ENCODE results near the gene THBS4. TPM values are rescaled to one million over a fixed set of nuclear protein-coding genes. Genes with fewer than 3 reads are reported as not detected.
A peak's percentile ranks its signal among the peaks of the same experiment; 100 is the strongest.
"Not testable (repeated sequence)": the region's sequence is repeated elsewhere in the genome, so short reads cannot be mapped to it uniquely, and the experiment has no call there.

Gene THBS4
- polyA plus RNA-seq, 1 donor = 3.3 TPM

- no peak for DNase-seq
- no CpG with 5 or more reads among the region's 10 CpGs for WGBS (ENCODE audit: insufficient coverage, low lambda C conversion rate)
- Histone ChIP-seq H3K4me1 (ENCODE audit: control insufficient read depth, insufficient read depth, low read length) (no peaks in the 10 kb centered on the region), H3K9me3 (ENCODE audit: control insufficient read depth, low read depth, low read length) (no peaks in the 10 kb centered on the region), H3K4me3 (ENCODE audit: low read length) (no peak overlapping the region), H3K27ac (ENCODE audit: low read length) (no peak overlapping the region), H3K27me3 (ENCODE audit: control insufficient read depth, insufficient read depth, low read length) (no peaks in the 10 kb centered on the region), H3K36me3 (ENCODE audit: control insufficient read depth, insufficient read depth, low read length) (no peaks in the 10 kb centered on the region)
Observed at GRCh38 chr5:80076131-80077050, 41.2 kb downstream of the THBS4 start.

GRCh38 chr5:80077051-80077714 is 42.0 kb downstream of the THBS4 start:
- no peaks in the 10 kb centered on the region for H3K9me3 ChIP-seq (ENCODE audit: control insufficient read depth, low read depth, low read length)
- no peak overlapping the region for H3K27ac ChIP-seq (ENCODE audit: low read length)
- DNase-seq = no peak
- WGBS (ENCODE audit: insufficient coverage, low lambda C conversion rate) = no CpG with 5 or more reads among the region's 3 CpGs
- no peaks in the 10 kb centered on the region for H3K27me3 ChIP-seq (ENCODE audit: control insufficient read depth, insufficient read depth, low read length)
- H3K4me3 ChIP-seq (ENCODE audit: low read length) = no peak overlapping the region
- H3K36me3 ChIP-seq (ENCODE audit: control insufficient read depth, insufficient read depth, low read length) = no peaks in the 10 kb centered on the region
- H3K4me1 ChIP-seq (ENCODE audit: control insufficient read depth, insufficient read depth, low read length) = no peaks in the 10 kb centered on the region

- no peak overlapping the region for H3K4me3 ChIP-seq (ENCODE audit: low read length)
- no peaks in the 10 kb centered on the region for H3K36me3 ChIP-seq (ENCODE audit: control insufficient read depth, insufficient read depth, low read length)
- no CpG with 5 or more reads among the region's 4 CpGs for WGBS (ENCODE audit: insufficient coverage, low lambda C conversion rate)
- no peaks in the 10 kb centered on the region for H3K27me3 ChIP-seq (ENCODE audit: control insufficient read depth, insufficient read depth, low read length)
- no peak overlapping the region for H3K27ac ChIP-seq (ENCODE audit: low read length)
- DNase-seq = no peak
- H3K4me1 ChIP-seq (ENCODE audit: control insufficient read depth, insufficient read depth, low read length) = no peaks in the 10 kb centered on the region
- H3K9me3 ChIP-seq (ENCODE audit: control insufficient read depth, low read depth, low read length) = no peaks in the 10 kb centered on the region
Observed at GRCh38 chr5:80078921-80079320, 43.8 kb downstream of the THBS4 start.

GRCh38 chr5:80082281-80082680 is 47.1 kb downstream of the THBS4 start:
- Histone ChIP-seq H3K4me3 (ENCODE audit: low read length) (no peak overlapping the region), H3K9me3 (ENCODE audit: control insufficient read depth, low read depth, low read length) (no peaks in the 10 kb centered on the region), H3K4me1 (ENCODE audit: control insufficient read depth, insufficient read depth, low read length) (no peaks in the 10 kb centered on the region), H3K36me3 (ENCODE audit: control insufficient read depth, insufficient read depth, low read length) (no peaks in the 10 kb centered on the region), H3K27me3 (ENCODE audit: control insufficient read depth, insufficient read depth, low read length) (no peaks in the 10 kb centered on the region), H3K27ac (ENCODE audit: low read length) (no peak overlapping the region)
- no peak for DNase-seq
- no CpG with 5 or more reads among the region's 15 CpGs for WGBS (ENCODE audit: insufficient coverage, low lambda C conversion rate)

GRCh38 chr5:80082731-80083100 is 47.6 kb downstream of the THBS4 start:
- Histone ChIP-seq H3K27ac (ENCODE audit: low read length) (no peak overlapping the region), H3K27me3 (ENCODE audit: control insufficient read depth, insufficient read depth, low read length) (no peaks in the 10 kb centered on the region), H3K36me3 (ENCODE audit: control insufficient read depth, insufficient read depth, low read length) (no peaks in the 10 kb centered on the region), H3K4me1 (ENCODE audit: control insufficient read depth, insufficient read depth, low read length) (no peaks in the 10 kb centered on the region), H3K9me3 (ENCODE audit: control insufficient read depth, low read depth, low read length) (no peaks in the 10 kb centered on the region), H3K4me3 (ENCODE audit: low read length) (no peak overlapping the region)
- no CpG with 5 or more reads among the region's 16 CpGs for WGBS (ENCODE audit: insufficient coverage, low lambda C conversion rate)
- peak in 1 of 2 donors; percentile 50 for DNase-seq

- H3K9me3 ChIP-seq (ENCODE audit: control insufficient read depth, low read depth, low read length) = no peaks in the 10 kb centered on the region
- H3K4me3 ChIP-seq (ENCODE audit: low read length) = no peak overlapping the region
- no peaks in the 10 kb centered on the region for H3K36me3 ChIP-seq (ENCODE audit: control insufficient read depth, insufficient read depth, low read length)
- H3K4me1 ChIP-seq (ENCODE audit: control insufficient read depth, insufficient read depth, low read length) = no peaks in the 10 kb centered on the region
- DNase-seq = peak in 1 of 2 donors; percentile 37
- H3K27me3 ChIP-seq (ENCODE audit: control insufficient read depth, insufficient read depth, low read length) = no peaks in the 10 kb centered on the region
- H3K27ac ChIP-seq (ENCODE audit: low read length) = no peak overlapping the region
- 69% methylated on average over 4 of the region's 19 CpGs for WGBS (ENCODE audit: insufficient coverage, low lambda C conversion rate)
Observed at GRCh38 chr5:80083101-80083890, 48.1 kb downstream of the THBS4 start.

- WGBS (ENCODE audit: insufficient coverage, low lambda C conversion rate) = no CpG with 5 or more reads among the region's 5 CpGs
- H3K27ac ChIP-seq (ENCODE audit: low read length) = no peak overlapping the region
Observed at GRCh38 chr5:80090884-80091166, 55.7 kb downstream of the THBS4 start.

GRCh38 chr5:80091792-80092192 is 56.6 kb downstream of the THBS4 start:
- H3K36me3 ChIP-seq (ENCODE audit: control insufficient read depth, insufficient read depth, low read length); H3K4me1 ChIP-seq (ENCODE audit: control insufficient read depth, insufficient read depth, low read length); H3K27ac ChIP-seq (ENCODE audit: low read length); H3K9me3 ChIP-seq (ENCODE audit: control insufficient read depth, low read depth, low read length); DNase-seq; H3K4me3 ChIP-seq (ENCODE audit: low read length); H3K27me3 ChIP-seq (ENCODE audit: control insufficient read depth, insufficient read depth, low read length): not testable (repeated sequence)
- WGBS (ENCODE audit: insufficient coverage, low lambda C conversion rate) = no CpG with 5 or more reads among the region's 15 CpGs

More at GRCh38 chr5:80090884-80091166, 55.7 kb downstream of the THBS4 start:
- peaks cover 6% of the 10 kb centered on the region for H3K4me1 ChIP-seq (ENCODE audit: control insufficient read depth, insufficient read depth, low read length)
- no peaks in the 10 kb centered on the region for H3K9me3 ChIP-seq (ENCODE audit: control insufficient read depth, low read depth, low read length)
- no peak overlapping the region for H3K4me3 ChIP-seq (ENCODE audit: low read length)
- no peaks in the 10 kb centered on the region for H3K36me3 ChIP-seq (ENCODE audit: control insufficient read depth, insufficient read depth, low read length)
- H3K27me3 ChIP-seq (ENCODE audit: control insufficient read depth, insufficient read depth, low read length) = no peaks in the 10 kb centered on the region
- DNase-seq = no peak

GRCh38 chr5:80092486-80093107 is 57.4 kb downstream of the THBS4 start:
- DNase-seq = no peak
- Histone ChIP-seq H3K27me3 (ENCODE audit: control insufficient read depth, insufficient read depth, low read length) (no peaks in the 10 kb centered on the region), H3K36me3 (ENCODE audit: control insufficient read depth, insufficient read depth, low read length) (no peaks in the 10 kb centered on the region), H3K9me3 (ENCODE audit: control insufficient read depth, low read depth, low read length) (no peaks in the 10 kb centered on the region), H3K4me3 (ENCODE audit: low read length) (no peak overlapping the region), H3K4me1 (ENCODE audit: control insufficient read depth, insufficient read depth, low read length) (peaks cover 6% of the 10 kb centered on the region), H3K27ac (ENCODE audit: low read length) (no peak overlapping the region)
- no CpG with 5 or more reads among the region's 8 CpGs for WGBS (ENCODE audit: insufficient coverage, low lambda C conversion rate)

- peak in 1 of 2 donors; percentile 56 for DNase-seq
- no peaks in the 10 kb centered on the region for H3K9me3 ChIP-seq (ENCODE audit: control insufficient read depth, low read depth, low read length)
- no CpG with 5 or more reads among the region's 8 CpGs for WGBS (ENCODE audit: insufficient coverage, low lambda C conversion rate)
- no peaks in the 10 kb centered on the region for H3K27me3 ChIP-seq (ENCODE audit: control insufficient read depth, insufficient read depth, low read length)
- peaks cover 6% of the 10 kb centered on the region for H3K4me1 ChIP-seq (ENCODE audit: control insufficient read depth, insufficient read depth, low read length)
- H3K4me3 ChIP-seq (ENCODE audit: low read length) = no peak overlapping the region
- no peak overlapping the region for H3K27ac ChIP-seq (ENCODE audit: low read length)
- no peaks in the 10 kb centered on the region for H3K36me3 ChIP-seq (ENCODE audit: control insufficient read depth, insufficient read depth, low read length)
Observed at GRCh38 chr5:80093796-80094195, 58.6 kb downstream of the THBS4 start.
